Tibial artery (tissue), 4 donors: ENCODE results near the gene CAB39.
A peak's percentile ranks its signal among the peaks of the same experiment; 100 is the strongest.

ENCODE experiments used
- DNase-seq, 2 donors: peaks; one replicate each; pipeline ENCODE4 v3.0.0-alpha.2; 2019
- H3K27ac ChIP-seq, 2 donors: fragments of 200-600 bp; sonication (generic) in 1 of 2; 1 replicate in 1 of 2; 2 replicates in 1 of 2; pipeline ENCODE4 v1.5.1; 2018 to 2019; ENCODE audit warnings: mild to moderate bottlenecking in 1 of 2
- H3K27me3 ChIP-seq, 2 donors: fragments of 200-600 bp; sonication (generic) in 1 of 2; one replicate each; pipeline versions ENCODE4 v1.5.1 to v1.6.0; 2016 to 2019
- H3K36me3 ChIP-seq, 3 donors: fragments of 200-600 bp; sonication (generic) in 2 of 3; one replicate each; pipeline ENCODE4 v1.5.1; 2016 to 2019; ENCODE audit warnings: mild to moderate bottlenecking in 2 of 3
- H3K4me1 ChIP-seq, 4 donors: fragments of 200-600 bp; sonication (generic) in 2 of 4; 1 replicate in 3 of 4; 2 replicates in 1 of 4; pipeline ENCODE4 v1.5.1; 2016 to 2019
- H3K4me3 ChIP-seq, 2 donors: fragments of 200-600 bp; sonication (generic) in 1 of 2; 1 replicate in 1 of 2; 2 replicates in 1 of 2; pipeline ENCODE4 v1.5.1; 2018 to 2019; ENCODE audit warnings: mild to moderate bottlenecking in 2 of 2
- H3K9me3 ChIP-seq, 3 donors: fragments of 200-600 bp; sonication (generic) in 1 of 3; one replicate each; pipeline ENCODE4 v1.5.1; 2016 to 2019
- intact Hi-C: fragments of 100-400 bp; cut with DNase I; formaldehyde crosslinking; loops from one replicate; pipeline ENCODE4 v1.15.0; 2023; ENCODE audit warnings: low total_unique reads
- TF ChIP-seq, protein P1 (sequence below), 2 experiments: fragments of 200-600 bp in 1 of 2; fragments of 450-650 bp in 1 of 2; IDR thresholded peaks; one replicate each; pipeline ENCODE4 v1.5.1; 2017 to 2019; ENCODE audit warnings: antibody characterized with exemption in 2 of 2, mild to moderate bottlenecking in 1 of 2, moderate library complexity in 1 of 2

CAB39 gene

DNA sequence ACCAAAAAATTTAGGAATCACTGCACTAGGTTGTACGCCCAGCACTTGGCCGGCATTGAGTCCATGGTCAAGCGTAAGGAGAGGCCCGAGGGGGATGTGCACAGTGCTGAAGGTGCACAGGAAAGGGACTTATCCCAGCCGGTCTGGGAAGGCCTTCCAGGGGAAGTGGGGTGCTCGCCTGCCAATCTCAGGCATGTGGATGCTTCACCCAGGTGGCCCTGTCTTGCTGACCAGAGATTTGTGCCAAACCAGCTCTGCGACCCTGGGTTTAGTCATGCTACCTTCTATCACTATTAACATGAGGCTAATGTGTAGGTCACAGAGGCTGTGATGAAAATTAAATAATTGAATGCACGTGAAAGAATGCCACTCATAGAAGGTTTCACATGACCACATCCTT is 150.4 kb downstream of the CAB39 start:
- no peaks in the 10 kb centered on the region for H3K36me3 ChIP-seq
- H3K27ac ChIP-seq: no peak overlapping the region
- intact Hi-C loops: no loop called here
- TF ChIP-seq, protein P1, sequence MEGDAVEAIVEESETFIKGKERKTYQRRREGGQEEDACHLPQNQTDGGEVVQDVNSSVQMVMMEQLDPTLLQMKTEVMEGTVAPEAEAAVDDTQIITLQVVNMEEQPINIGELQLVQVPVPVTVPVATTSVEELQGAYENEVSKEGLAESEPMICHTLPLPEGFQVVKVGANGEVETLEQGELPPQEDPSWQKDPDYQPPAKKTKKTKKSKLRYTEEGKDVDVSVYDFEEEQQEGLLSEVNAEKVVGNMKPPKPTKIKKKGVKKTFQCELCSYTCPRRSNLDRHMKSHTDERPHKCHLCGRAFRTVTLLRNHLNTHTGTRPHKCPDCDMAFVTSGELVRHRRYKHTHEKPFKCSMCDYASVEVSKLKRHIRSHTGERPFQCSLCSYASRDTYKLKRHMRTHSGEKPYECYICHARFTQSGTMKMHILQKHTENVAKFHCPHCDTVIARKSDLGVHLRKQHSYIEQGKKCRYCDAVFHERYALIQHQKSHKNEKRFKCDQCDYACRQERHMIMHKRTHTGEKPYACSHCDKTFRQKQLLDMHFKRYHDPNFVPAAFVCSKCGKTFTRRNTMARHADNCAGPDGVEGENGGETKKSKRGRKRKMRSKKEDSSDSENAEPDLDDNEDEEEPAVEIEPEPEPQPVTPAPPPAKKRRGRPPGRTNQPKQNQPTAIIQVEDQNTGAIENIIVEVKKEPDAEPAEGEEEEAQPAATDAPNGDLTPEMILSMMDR (IDR thresholded peaks at IDR 0.05): no peak
- no peaks in the 10 kb centered on the region for H3K9me3 ChIP-seq
- H3K27me3 ChIP-seq: peaks cover 0 to 10% of the 10 kb centered on the region in 2 donors
- H3K4me3 ChIP-seq: no peak overlapping the region
- H3K4me1 ChIP-seq: peaks cover 0 to 37% (median 26%) of the 10 kb centered on the region in 4 donors
- peak in 1 of 2 donors; percentile 44 for DNase-seq

DNA sequence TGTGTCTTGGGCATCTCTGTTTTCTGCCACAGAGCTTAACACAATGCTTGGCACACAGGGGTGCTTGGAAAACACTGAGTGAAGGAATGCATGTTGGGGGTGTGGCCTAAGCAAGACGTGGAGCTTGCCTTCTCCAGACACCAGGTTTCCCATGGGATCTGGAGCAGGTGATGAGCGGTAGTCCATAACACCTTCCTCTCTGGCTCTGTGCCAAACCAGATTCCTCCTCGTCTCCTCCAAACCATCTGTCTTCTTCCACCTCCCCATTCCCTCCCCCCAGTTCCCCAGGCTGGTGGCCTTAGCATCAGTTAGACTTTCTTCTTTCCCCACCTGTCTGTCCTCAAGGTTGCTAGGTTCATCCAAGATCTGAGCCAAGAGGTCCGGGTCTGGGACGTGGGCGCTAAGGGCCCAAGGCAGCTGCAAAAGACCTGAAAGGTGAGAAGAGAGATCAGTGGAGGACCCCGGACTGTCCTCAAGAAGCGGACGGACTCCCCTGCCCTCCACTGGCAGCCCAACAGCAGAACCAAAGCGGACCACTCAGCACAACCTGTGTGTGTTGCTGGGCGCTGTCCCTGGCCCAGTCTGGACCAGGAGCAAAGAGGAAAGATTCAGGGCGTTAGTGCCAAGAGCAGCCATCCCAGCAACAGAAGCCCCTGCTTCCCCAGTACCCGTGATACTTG is 150.9 kb downstream of the CAB39 start:
- DNase-seq: no peak
- Histone ChIP-seq H3K36me3 (no peaks in the 10 kb centered on the region), H3K4me3 (no peak overlapping the region), H3K27ac (no peak overlapping the region), H3K9me3 (no peaks in the 10 kb centered on the region), H3K27me3 (peaks cover 0 to 10% of the 10 kb centered on the region in 2 donors), H3K4me1 (peaks cover 0 to 39% (median 26%) of the 10 kb centered on the region in 4 donors)
- intact Hi-C loops: no loop called here
- TF ChIP-seq, protein P1 (IDR thresholded peaks at IDR 0.05): no peak

DNA sequence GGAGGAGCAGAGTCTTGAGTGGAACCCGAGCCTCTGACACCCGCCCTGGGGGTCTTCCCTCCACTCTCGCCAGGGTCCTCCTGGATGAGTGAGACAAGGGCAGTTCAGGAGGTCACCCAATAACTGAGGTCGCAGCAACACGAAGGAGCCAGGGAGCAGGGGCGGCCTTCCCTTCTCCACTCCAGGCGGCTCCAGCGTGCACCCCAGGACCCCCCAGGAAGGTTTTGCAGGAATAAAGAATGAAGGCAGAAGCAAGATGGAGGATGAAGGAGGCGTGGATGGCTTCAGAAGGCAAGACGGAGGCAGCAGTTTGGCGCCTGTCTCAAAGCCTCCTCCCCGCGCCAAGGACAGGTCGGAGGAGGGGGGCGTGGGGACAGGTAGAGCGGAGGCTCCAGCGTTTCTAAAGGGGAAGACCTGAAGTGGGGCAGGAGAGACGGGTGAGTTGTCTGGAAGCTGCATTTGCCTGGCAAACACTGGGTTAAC is 151.5 kb downstream of the CAB39 start:
- peaks cover 0 to 10% of the 10 kb centered on the region in 2 donors for H3K27me3 ChIP-seq
- peak overlapping the region; percentile 57 to 65 for H3K4me3 ChIP-seq
- H3K27ac ChIP-seq: no peak overlapping the region
- peak in 1 of 2 donors; percentile 57 for DNase-seq
- intact Hi-C loops: no loop called here
- no peaks in the 10 kb centered on the region for H3K9me3 ChIP-seq
- H3K4me1 ChIP-seq: peaks cover 0 to 39% (median 26%) of the 10 kb centered on the region in 4 donors
- no peaks in the 10 kb centered on the region for H3K36me3 ChIP-seq
- TF ChIP-seq, protein P1 (IDR thresholded peaks at IDR 0.05): no peak

DNA sequence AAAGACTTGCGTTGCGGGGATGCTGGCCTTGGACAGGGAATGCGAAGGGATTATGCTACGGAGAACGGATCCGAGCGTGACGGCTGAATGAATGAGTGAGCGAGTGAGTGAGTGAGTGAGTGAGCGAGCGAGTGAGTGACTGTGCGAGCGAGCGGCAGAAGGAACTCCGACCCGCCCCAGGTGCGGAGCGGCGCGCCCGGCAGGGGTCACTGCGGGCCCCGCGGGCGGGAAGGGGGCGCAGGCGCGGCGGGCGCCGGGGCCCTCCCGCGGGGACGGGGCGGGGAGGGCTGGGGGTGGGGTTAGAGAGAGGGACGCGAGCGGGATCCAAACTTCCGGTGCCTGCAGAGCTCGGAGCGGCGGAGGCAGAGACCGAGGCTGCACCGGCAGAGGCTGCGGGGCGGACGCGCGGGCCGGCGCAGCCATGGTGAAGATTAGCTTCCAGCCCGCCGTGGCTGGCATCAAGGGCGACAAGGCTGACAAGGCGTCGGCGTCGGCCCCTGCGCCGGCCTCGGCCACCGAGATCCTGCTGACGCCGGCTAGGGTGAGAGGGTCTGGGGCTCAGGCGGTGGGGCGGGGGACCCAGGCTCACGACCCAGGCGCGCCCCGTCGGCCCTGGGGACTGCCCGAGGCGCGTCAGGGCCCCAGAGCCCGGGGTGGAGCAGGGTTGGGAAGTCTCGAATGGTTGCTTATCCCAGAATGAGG is 152.1 kb downstream of the CAB39 start, which contains the start of gene ITM2C:
ITM2C (plus strand) TSS at position 338 of the 702 bp plus-strand sequence; CDS start at position 422, 84 bp downstream.
- intact Hi-C loops: no loop called here
- Histone ChIP-seq H3K27ac (peak within 1 kb of the TSS; percentile 24 to 41), H3K27me3 (peaks cover 0 to 10% of the 10 kb centered on the region in 2 donors), H3K4me1 (peaks cover 0 to 39% (median 26%) of the 10 kb centered on the region in 4 donors), H3K9me3 (no peaks in the 10 kb centered on the region), H3K36me3 (no peaks in the 10 kb centered on the region), H3K4me3 (peak within 1 kb of the TSS; percentile 57 to 65)
- TF ChIP-seq, protein P1 (IDR thresholded peaks at IDR 0.05): no peak
- peak in 1 of 2 donors; percentile 37 for DNase-seq

DNA sequence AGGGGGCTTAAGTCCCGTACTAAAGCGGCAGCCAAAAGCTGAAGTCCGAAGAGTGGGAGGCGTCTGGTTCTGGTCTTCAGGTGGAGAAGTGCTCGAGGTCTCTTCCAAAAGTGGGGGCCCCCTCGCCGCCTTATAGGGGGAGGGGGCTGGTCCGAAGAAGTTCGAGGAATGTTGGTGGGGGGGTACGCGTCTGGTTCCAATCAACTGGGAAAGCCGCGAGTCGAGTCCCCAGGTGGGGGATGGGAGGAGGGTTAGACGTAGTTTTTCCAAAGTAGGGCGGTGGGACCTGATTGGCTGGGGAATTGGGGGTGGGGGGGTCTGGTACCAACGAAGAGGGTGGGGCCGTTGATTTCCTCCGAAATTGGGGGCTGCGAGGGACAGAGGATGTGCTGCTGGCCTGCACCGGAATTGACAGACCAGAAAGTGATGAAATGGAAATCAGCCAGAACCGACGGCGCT is 152.7 kb downstream of the CAB39 start:
- intact Hi-C loops: no loop called here
- H3K27me3 ChIP-seq: peaks cover 0 to 10% of the 10 kb centered on the region in 2 donors
- H3K27ac ChIP-seq: peak overlapping the region; percentile 10 to 41

More for the DNA sequence above, 152.7 kb downstream of the CAB39 start:
- H3K4me3 ChIP-seq: peak overlapping the region; percentile 57 to 65
- no peaks in the 10 kb centered on the region for H3K36me3 ChIP-seq
- H3K4me1 ChIP-seq: peaks cover 0 to 41% (median 27%) of the 10 kb centered on the region in 4 donors
- TF ChIP-seq, protein P1 (IDR thresholded peaks at IDR 0.05): no peak
- H3K9me3 ChIP-seq: no peaks in the 10 kb centered on the region
- no peak for DNase-seq
